Loucy (cell line): ENCODE data around the gene AGBL4.

Experiments
- H2AFZ ChIP-seq: fragments of 200-600 bp; sonication (generic); 2 replicates; pipeline ENCODE4 v1.6.0; 2016; ENCODE audit warnings: antibody characterized with exemption, mild to moderate bottlenecking, low read length, moderate library complexity
- H3F3A ChIP-seq: fragments of 200-600 bp; 2 replicates; pipeline ENCODE4 v1.6.0; 2016; ENCODE audit warnings: antibody characterized with exemption, low read depth, mild to moderate bottlenecking
- H3K27me3 ChIP-seq: fragments of 200-600 bp; sonication (generic); 2 replicates; pipeline ENCODE4 v1.6.1; 2014; ENCODE audit warnings: low read length, mild to moderate bottlenecking; ENCODE audit not compliant: insufficient read depth, poor library complexity, severe bottlenecking
- H3K36me3 ChIP-seq: fragments of 200-600 bp; sonication (generic); 2 replicates; pipeline ENCODE4 v1.6.1; 2016; ENCODE audit warnings: low read length; ENCODE audit not compliant: insufficient read depth
- H3K4me1 ChIP-seq: fragments of 200-600 bp; sonication (generic); 2 replicates; pipeline ENCODE4 v1.5.1; 2014; ENCODE audit warnings: low read length, mild to moderate bottlenecking; ENCODE audit not compliant: insufficient read depth, poor library complexity, severe bottlenecking
- H3K4me2 ChIP-seq: fragments of 200-600 bp; sonication (generic); 2 replicates; pipeline ENCODE4 v1.6.0; 2014; ENCODE audit warnings: antibody characterized with exemption, low read length, low read depth, mild to moderate bottlenecking; ENCODE audit not compliant: poor library complexity, severe bottlenecking
- H3K4me3 ChIP-seq: fragments of 200-600 bp; sonication (generic); 2 replicates; pipeline ENCODE4 v1.5.1; 2014; ENCODE audit warnings: low read length, mild to moderate bottlenecking, mixed read lengths; ENCODE audit not compliant: poor library complexity, severe bottlenecking
- H3K79me2 ChIP-seq: fragments of 200-600 bp; sonication (generic); 2 replicates; pipeline ENCODE4 v1.6.1; 2014; ENCODE audit warnings: low read length; ENCODE audit not compliant: insufficient read depth
- H3K9ac ChIP-seq: fragments of 200-600 bp; sonication (generic); 2 replicates; pipeline ENCODE4 v1.6.0; 2014; ENCODE audit warnings: mild to moderate bottlenecking, low read depth, low read length, moderate library complexity; ENCODE audit not compliant: poor library complexity, severe bottlenecking
- H3K9me2 ChIP-seq: fragments of 200-600 bp; sonication (generic); replicated peaks from 2 replicates; pipeline ENCODE4 v1.6.1; 2016; ENCODE audit warnings: low read depth, low read length, mixed read lengths
- H3K9me3 ChIP-seq: fragments of 200-600 bp; sonication (generic); 2 replicates; pipeline ENCODE4 v1.6.1; 2014; ENCODE audit warnings: mild to moderate bottlenecking, antibody characterized with exemption, low read length, low read depth; ENCODE audit not compliant: insufficient read depth
- H4K20me1 ChIP-seq: fragments of 200-600 bp; sonication (generic); 2 replicates; pipeline ENCODE4 v1.6.0; 2014; ENCODE audit warnings: antibody characterized with exemption, low read length, mild to moderate bottlenecking; ENCODE audit not compliant: insufficient read depth, poor library complexity, severe bottlenecking
- EZH2phosphoT487 ChIP-seq: fragments of 200-600 bp; IDR thresholded peaks from 2 replicates; pipeline ENCODE4 v1.6.1; 2018; ENCODE audit warnings: antibody characterized with exemption, mild to moderate bottlenecking, moderate library complexity, borderline replicate concordance
- TF ChIP-seq, protein P1 (sequence below): fragments of 200-600 bp; sonication (generic); conservative IDR thresholded peaks from 2 replicates; pipeline ENCODE4 v1.5.1; 2014; ENCODE audit warnings: mild to moderate bottlenecking, antibody characterized with exemption, low read length

Gene AGBL4

DNA sequence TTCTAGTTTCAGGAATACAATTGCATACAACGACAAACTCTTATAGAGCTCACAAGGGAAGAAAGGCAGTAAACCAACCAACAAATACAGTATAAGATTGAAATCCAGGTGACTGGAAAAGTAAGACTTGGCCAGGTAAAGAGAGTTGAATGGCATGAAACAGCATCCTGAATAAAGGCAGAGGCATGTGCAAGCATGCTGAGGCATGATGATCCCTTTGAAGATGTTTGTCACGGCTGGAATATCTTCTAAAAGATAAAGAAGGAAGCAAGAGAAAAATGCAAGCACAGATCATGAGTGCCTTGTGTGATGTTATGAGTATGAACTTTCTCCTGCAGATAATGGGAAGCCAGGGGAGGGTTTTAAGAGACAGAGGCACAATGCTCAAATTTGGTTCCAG is 1468.5 kb downstream of the AGBL4 start:
- Histone ChIP-seq H3K9ac (no peak overlapping the region), H3K79me2 (no peaks in the 10 kb centered on the region), H3K4me2 (no peak overlapping the region), H3K4me3 (no peak overlapping the region), H3F3A (no peaks in the 10 kb centered on the region), H3K36me3 (no peaks in the 10 kb centered on the region), H3K4me1 (no peaks in the 10 kb centered on the region), H2AFZ (no peak overlapping the region), H3K9me3 (no peaks in the 10 kb centered on the region), H3K9me2 (no peaks in the 10 kb centered on the region), H4K20me1 (no peaks in the 10 kb centered on the region), H3K27me3 (no peaks in the 10 kb centered on the region)
- TF ChIP-seq EZH2phosphoT487 = no peak
- TF ChIP-seq, protein P1, sequence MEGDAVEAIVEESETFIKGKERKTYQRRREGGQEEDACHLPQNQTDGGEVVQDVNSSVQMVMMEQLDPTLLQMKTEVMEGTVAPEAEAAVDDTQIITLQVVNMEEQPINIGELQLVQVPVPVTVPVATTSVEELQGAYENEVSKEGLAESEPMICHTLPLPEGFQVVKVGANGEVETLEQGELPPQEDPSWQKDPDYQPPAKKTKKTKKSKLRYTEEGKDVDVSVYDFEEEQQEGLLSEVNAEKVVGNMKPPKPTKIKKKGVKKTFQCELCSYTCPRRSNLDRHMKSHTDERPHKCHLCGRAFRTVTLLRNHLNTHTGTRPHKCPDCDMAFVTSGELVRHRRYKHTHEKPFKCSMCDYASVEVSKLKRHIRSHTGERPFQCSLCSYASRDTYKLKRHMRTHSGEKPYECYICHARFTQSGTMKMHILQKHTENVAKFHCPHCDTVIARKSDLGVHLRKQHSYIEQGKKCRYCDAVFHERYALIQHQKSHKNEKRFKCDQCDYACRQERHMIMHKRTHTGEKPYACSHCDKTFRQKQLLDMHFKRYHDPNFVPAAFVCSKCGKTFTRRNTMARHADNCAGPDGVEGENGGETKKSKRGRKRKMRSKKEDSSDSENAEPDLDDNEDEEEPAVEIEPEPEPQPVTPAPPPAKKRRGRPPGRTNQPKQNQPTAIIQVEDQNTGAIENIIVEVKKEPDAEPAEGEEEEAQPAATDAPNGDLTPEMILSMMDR = no peak

DNA sequence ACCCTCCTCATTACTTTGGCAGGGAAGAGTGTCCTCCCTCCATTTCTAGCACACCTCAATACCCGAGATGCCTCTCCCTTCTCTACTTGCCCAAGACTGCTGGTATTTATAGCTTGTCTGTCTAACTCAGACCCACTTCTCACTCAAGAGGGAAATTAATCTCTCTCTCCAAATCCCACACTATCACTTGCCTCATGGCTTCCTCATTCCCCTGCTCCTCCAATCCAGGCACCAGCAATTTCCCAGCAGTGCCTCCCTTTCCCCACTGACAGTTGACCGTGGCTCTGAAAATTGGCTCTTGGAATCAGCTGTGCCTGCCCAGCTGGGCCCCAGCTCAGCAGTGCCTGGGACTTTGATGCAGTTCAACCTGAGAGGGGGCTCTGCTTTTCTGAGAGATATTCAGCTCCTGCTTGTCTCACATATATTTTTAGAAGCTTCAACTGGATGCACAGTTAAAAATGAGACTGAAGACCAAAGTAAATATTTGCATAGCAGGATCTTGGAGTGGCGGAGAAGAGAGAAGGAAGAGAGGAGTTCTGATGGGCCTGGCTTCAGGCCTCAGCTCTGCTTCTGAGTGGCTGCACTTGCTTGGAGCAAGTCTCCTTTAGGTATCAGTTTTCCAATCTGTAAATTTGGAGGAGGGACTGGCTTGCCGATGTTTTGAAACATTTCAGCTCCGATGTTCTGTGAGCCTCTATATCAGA is 1470.7 kb downstream of the AGBL4 start:
- Histone ChIP-seq H3K27me3 (no peaks in the 10 kb centered on the region), H3K9me2 (no peaks in the 10 kb centered on the region), H3K79me2 (no peaks in the 10 kb centered on the region), H3K36me3 (no peaks in the 10 kb centered on the region), H3F3A (no peaks in the 10 kb centered on the region), H4K20me1 (no peaks in the 10 kb centered on the region), H2AFZ (no peak overlapping the region), H3K9ac (no peak overlapping the region), H3K9me3 (no peaks in the 10 kb centered on the region), H3K4me3 (no peak overlapping the region), H3K4me1 (no peaks in the 10 kb centered on the region), H3K4me2 (no peak overlapping the region)
- TF ChIP-seq, protein P1 = no peak
- TF ChIP-seq EZH2phosphoT487 = no peak

DNA sequence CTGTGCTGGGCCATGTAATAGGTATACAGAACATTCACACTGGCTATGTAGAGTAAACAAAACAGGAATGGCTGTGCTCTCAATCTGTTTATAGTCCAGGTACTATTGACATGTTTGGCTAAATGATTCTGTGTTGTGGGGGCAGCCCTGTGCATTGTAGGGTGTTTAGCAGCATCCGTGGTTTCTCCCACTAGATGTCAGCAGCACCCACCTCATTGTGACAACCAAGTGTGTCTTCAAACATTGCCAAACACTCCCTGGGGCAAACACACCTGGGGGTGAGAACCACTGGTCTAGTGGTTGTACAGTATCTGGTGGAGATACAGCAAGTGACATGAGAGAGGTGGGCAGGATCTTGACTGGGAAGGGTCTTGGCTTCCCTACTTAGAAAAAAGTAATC is 1471.3 kb downstream of the AGBL4 start:
- H3K36me3 ChIP-seq = no peaks in the 10 kb centered on the region
- no peaks in the 10 kb centered on the region for H3K9me2 ChIP-seq
- no peaks in the 10 kb centered on the region for H3F3A ChIP-seq
- no peak overlapping the region for H3K4me2 ChIP-seq
- no peaks in the 10 kb centered on the region for H3K9me3 ChIP-seq
- no peak overlapping the region for H2AFZ ChIP-seq
- TF ChIP-seq EZH2phosphoT487 = no peak
- TF ChIP-seq, protein P1 = peak; percentile 42
- H4K20me1 ChIP-seq = no peaks in the 10 kb centered on the region
- H3K27me3 ChIP-seq = no peaks in the 10 kb centered on the region
- H3K4me1 ChIP-seq = no peaks in the 10 kb centered on the region
- no peaks in the 10 kb centered on the region for H3K79me2 ChIP-seq
- no peak overlapping the region for H3K4me3 ChIP-seq
- no peak overlapping the region for H3K9ac ChIP-seq
